Placental pericyte (primary cell): ENCODE data around the gene PID1. TPM values are rescaled to one million over a fixed set of nuclear protein-coding genes. Genes with fewer than 3 reads are reported as not detected.

Experiments
- small RNA-seq: library from RNA; depleted of rRNA; stranded (forward); fragments of <200 nt; gene quantifications from one replicate; pipeline ENCODE3, GENCODE V24; 2012; ENCODE audit warnings: low replicate concordance
- total RNA-seq: library from RNA; depleted of rRNA; stranded (reverse); fragments of >200 nt; gene quantifications from 2 replicates; pipeline ENCODE4 v1.2.3, GENCODE V29; 2012

The PID1 gene
- total RNA-seq: 23.6 and 35.0 TPM in 2 replicates

GRCh38 chr2:229270551-229271410 lies at the start of gene PID1:
TSS of gene PID1 (minus strand) at chr2:229271287. CDS start at chr2:229271043, 244 bp downstream.

Small RNAs within 50 kb of the gene (small RNA-seq; reads per million reads assigned to genes)
- not detected for gene RN7SKP283
